Colonic mucosa (tissue), 4 donors: ENCODE results near the gene RNASE11. TPM values are rescaled to one million over a fixed set of nuclear protein-coding genes. Genes with fewer than 3 reads are reported as not detected.

Experiments used
- DNase-seq: peaks from one replicate; pipeline ENCODE4 v3.0.0-alpha.2; 2020
- H3K27ac ChIP-seq: fragments of 200-600 bp; one replicate; pipeline ENCODE4 v1.8.0; 2021
- H3K27me3 ChIP-seq: fragments of 200-600 bp; one replicate; pipeline ENCODE4 v1.8.0; 2021
- H3K36me3 ChIP-seq: fragments of 200-600 bp; one replicate; pipeline ENCODE4 v1.8.0; 2021
- H3K4me1 ChIP-seq: fragments of 200-600 bp; one replicate; pipeline ENCODE4 v1.8.0; 2021; ENCODE audit warnings: mild to moderate bottlenecking
- H3K4me3 ChIP-seq: fragments of 200-600 bp; one replicate; pipeline ENCODE4 v1.8.0; 2021
- H3K9ac ChIP-seq, 2 donors: one replicate each; pipeline ENCODE4 v1.7.0; 2013; ENCODE audit warnings: control low read depth in 2 of 2, low read depth in 2 of 2, low read length in 2 of 2
- H3K9me3 ChIP-seq: fragments of 200-600 bp; one replicate; pipeline ENCODE4 v1.8.0; 2021
- intact Hi-C: fragments of 100-400 bp; cut with DNase I; formaldehyde crosslinking; loops from one replicate; pipeline ENCODE4 v1.14.1; 2022
- total RNA-seq, 2 donors: library from RNA; stranded (reverse); fragmentation: NEBNext Ultra II Directional in 1 of 2; extraction: Animal tissue kit (Norgen Biotek cat#: 25700) in 1 of 2; gene quantifications; one replicate each; pipeline ENCODE4 v1.2.1, GENCODE V29; 2021
- TF ChIP-seq, protein P1 (sequence below): fragments of 200-600 bp; IDR thresholded peaks from one replicate; pipeline ENCODE4 v1.8.0; 2022; ENCODE audit warnings: antibody characterized with exemption, mild to moderate bottlenecking
- donor health status: healthy.
- donor health status: DM: no; HTN: no; CAD: no.
- donor health status: DM: no; HTN: no; CAD: no.

The RNASE11 gene
- total RNA-seq, 2 donors from 2014 or later, result not detected

DNA sequence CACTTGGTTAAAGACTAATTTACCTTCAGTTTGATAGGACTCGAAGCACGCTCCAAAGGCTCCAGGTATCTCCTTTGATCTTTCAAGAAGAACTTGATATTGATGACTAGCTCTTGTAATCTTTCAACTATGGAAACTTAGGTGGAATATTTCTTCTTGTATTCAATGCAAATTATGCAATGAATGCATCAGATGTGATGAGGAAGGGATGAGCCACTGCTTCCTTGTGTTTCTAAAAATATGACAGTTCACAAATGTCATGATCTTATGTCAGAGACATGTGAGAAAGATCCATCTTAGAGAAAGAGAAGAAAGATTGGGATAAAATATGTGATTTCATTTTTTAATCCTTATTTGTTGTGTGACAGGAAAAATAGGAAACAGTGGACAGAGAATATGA lies 36.9 kb downstream of the RNASE11 start:
- TF ChIP-seq, protein P1, sequence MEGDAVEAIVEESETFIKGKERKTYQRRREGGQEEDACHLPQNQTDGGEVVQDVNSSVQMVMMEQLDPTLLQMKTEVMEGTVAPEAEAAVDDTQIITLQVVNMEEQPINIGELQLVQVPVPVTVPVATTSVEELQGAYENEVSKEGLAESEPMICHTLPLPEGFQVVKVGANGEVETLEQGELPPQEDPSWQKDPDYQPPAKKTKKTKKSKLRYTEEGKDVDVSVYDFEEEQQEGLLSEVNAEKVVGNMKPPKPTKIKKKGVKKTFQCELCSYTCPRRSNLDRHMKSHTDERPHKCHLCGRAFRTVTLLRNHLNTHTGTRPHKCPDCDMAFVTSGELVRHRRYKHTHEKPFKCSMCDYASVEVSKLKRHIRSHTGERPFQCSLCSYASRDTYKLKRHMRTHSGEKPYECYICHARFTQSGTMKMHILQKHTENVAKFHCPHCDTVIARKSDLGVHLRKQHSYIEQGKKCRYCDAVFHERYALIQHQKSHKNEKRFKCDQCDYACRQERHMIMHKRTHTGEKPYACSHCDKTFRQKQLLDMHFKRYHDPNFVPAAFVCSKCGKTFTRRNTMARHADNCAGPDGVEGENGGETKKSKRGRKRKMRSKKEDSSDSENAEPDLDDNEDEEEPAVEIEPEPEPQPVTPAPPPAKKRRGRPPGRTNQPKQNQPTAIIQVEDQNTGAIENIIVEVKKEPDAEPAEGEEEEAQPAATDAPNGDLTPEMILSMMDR, result no peak
- Histone ChIP-seq H3K4me3 (no peak overlapping the region), H3K27ac (no peak overlapping the region), H3K9ac (no peak overlapping the region), H3K9me3 (no peaks in the 10 kb centered on the region), H3K4me1 (no peaks in the 10 kb centered on the region), H3K27me3 (no peaks in the 10 kb centered on the region), H3K36me3 (no peaks in the 10 kb centered on the region)
- intact Hi-C loops, result no loop called here
- no peak for DNase-seq

DNA sequence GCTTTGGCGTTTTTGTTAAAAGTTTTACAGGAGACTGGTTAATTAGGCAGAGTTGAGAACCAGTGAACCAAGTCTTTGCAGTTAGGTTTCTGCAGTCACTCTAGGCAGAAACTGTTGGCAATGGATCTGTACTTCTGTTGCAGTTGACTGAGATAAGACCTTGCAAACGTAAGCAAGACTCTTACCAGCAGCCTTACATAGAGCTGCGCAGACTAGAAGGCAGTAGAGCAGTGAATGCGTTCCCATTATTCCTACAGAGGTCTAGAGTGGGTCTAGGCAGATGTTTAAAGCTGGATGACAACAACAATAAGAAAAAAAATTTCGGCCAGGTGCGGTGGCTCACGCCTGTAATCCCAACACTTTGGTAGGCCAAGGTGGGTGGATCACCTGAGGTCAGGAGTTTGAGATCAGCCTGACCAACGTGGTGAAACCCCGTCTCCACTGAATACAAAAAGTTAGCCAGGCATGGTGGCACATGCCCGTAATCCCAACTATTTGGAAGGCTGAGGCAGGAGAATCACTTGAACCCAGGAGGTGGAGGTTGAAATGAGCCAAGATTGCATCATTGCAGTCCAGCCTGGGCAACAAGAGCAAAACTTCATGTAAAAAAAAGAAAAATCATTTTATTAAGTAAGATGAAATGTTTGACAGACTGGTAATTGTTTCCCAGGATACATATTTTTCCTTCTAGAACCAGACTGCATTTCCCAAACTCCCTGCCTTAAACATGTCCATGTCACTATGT lies 39.2 kb downstream of the RNASE11 start:
- TF ChIP-seq, protein P1, result no peak
- DNase-seq, result no peak
- H3K9ac ChIP-seq, result no peak overlapping the region
- no peaks in the 10 kb centered on the region for H3K4me1 ChIP-seq
- no peaks in the 10 kb centered on the region for H3K36me3 ChIP-seq
- no peaks in the 10 kb centered on the region for H3K27me3 ChIP-seq
- no peak overlapping the region for H3K4me3 ChIP-seq
- H3K9me3 ChIP-seq, result no peaks in the 10 kb centered on the region
- no peak overlapping the region for H3K27ac ChIP-seq
- intact Hi-C loops, result no loop called here

DNA sequence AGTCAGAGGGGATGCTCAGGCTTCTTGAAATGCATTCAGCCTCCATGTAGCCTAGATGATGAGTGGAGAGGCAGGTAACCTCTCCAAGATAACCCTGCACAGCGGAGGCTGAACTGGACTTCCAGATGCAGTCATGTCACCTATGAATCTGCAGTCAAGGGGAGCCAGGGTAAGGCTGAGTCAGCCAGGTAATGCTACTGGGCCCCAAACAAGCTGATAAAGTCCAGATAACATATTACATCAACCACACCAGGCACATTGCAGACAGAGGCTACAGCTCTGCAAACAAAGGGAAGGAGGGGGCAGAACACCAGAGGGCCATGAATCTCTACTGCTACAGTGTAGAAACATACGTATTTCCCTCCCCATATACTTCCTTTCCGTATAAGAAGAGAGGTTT lies 40.9 kb downstream of the RNASE11 start:
- TF ChIP-seq, protein P1, result no peak
- DNase-seq, result no peak

DNA sequence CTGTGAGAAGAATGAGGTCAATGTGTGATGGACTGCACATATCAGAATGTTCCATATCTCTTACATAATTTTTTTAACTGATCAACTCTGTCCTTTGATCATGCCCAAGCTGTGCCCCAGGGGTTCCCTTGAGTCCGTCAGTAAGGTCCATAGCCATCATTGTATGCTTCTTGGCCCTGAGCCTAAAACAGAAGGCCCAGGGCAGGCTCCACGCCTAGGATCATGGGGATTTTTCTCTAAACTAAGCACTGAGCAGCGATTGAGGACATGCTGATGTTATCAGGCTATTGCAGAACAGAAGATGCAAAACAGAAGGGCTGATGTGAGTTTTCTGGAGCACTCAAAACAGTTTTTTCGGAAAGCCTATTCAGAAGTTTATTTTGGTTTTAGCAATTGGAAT lies 47.9 kb downstream of the RNASE11 start:
- no peak overlapping the region for H3K9ac ChIP-seq
- TF ChIP-seq, protein P1, result no peak
- H3K4me3 ChIP-seq, result no peak overlapping the region
- H3K4me1 ChIP-seq, result no peaks in the 10 kb centered on the region
- no peak overlapping the region for H3K27ac ChIP-seq
- no peaks in the 10 kb centered on the region for H3K36me3 ChIP-seq
- no peaks in the 10 kb centered on the region for H3K27me3 ChIP-seq
- no peak for DNase-seq
- intact Hi-C loops, result loop anchor here (10.0 kb wide), 1 partner anchor 155 kb away; no protein-coding TSS in a partner anchor
- H3K9me3 ChIP-seq, result no peaks in the 10 kb centered on the region

More for the DNA sequence above, 40.9 kb downstream of the RNASE11 start:
- intact Hi-C loops, result no loop called here
- no peak overlapping the region for H3K4me3 ChIP-seq
- H3K27me3 ChIP-seq, result no peaks in the 10 kb centered on the region
- no peak overlapping the region for H3K27ac ChIP-seq
- no peaks in the 10 kb centered on the region for H3K9me3 ChIP-seq
- H3K4me1 ChIP-seq, result no peaks in the 10 kb centered on the region
- H3K36me3 ChIP-seq, result no peaks in the 10 kb centered on the region
- no peak overlapping the region for H3K9ac ChIP-seq

Other genes starting within 250 kb of the RNASE11 start
- 10 to 100 TPM; 12.5 to 23.7 TPM for gene PARP2, start 244.4 kb downstream of the RNASE11 start, total RNA-seq
- 10 to 100 TPM; 53.7 to 71.3 TPM for gene TEP1, start 174.5 kb downstream of the RNASE11 start, total RNA-seq
- under 1 TPM; 0.05 TPM for gene KLHL33, start 151.8 kb downstream of the RNASE11 start, total RNA-seq
- gene OSGEP, start 133.2 kb downstream of the RNASE11 start, total RNA-seq, result 10 to 100 TPM; 26.9 to 42.0 TPM
- gene APEX1, start 132.8 kb downstream of the RNASE11 start, total RNA-seq, result 100 to 1,000 TPM; 119 to 169 TPM
- gene PIP4P1, start 126.6 kb downstream of the RNASE11 start, total RNA-seq, result 10 to 100 TPM; 30.3 to 54.6 TPM
- 100 to 1,000 TPM; 121 to 123 TPM for gene PNP, start 118.6 kb downstream of the RNASE11 start, total RNA-seq
- gene RNASE10, start 82.5 kb downstream of the RNASE11 start, total RNA-seq, result under 1 TPM; 0.35 to 0.57 TPM
- not detected for gene RNASE9, start 27.0 kb downstream of the RNASE11 start, total RNA-seq
- gene RNASE12, start 3.4 kb upstream of the RNASE11 start, total RNA-seq, result not detected
- gene OR6S1, start 53.7 kb upstream of the RNASE11 start, total RNA-seq, result not detected
- gene RNASE4, start 96.6 kb upstream of the RNASE11 start, total RNA-seq, result 10 to 100 TPM; 41.5 to 94.7 TPM
- 10 to 100 TPM; 50.0 to 73.6 TPM for gene ANG, start 100.8 kb upstream of the RNASE11 start, total RNA-seq
- not detected for gene EDDM3A, start 157.9 kb upstream of the RNASE11 start, total RNA-seq
- not detected for gene EDDM3B, start 180.4 kb upstream of the RNASE11 start, total RNA-seq
- 1 to 10 TPM; 3.4 to 6.8 TPM for gene RNASE6, start 193.3 kb upstream of the RNASE11 start, total RNA-seq
- gene RNASE1, start 214.8 kb upstream of the RNASE11 start, total RNA-seq, result 100 to 1,000 TPM; 189 to 244 TPM